Loucy (cell line): ENCODE data around the gene TUT1.

ENCODE experiments used
- H2AFZ ChIP-seq: fragments of 200-600 bp; sonication (generic); 2 replicates; pipeline ENCODE4 v1.6.0; 2016; ENCODE audit warnings: antibody characterized with exemption, mild to moderate bottlenecking, low read length, moderate library complexity
- H3F3A ChIP-seq: fragments of 200-600 bp; 2 replicates; pipeline ENCODE4 v1.6.0; 2016; ENCODE audit warnings: antibody characterized with exemption, low read depth, mild to moderate bottlenecking
- H3K27me3 ChIP-seq: fragments of 200-600 bp; sonication (generic); 2 replicates; pipeline ENCODE4 v1.6.1; 2014; ENCODE audit warnings: low read length, mild to moderate bottlenecking; ENCODE audit not compliant: insufficient read depth, poor library complexity, severe bottlenecking
- H3K36me3 ChIP-seq: fragments of 200-600 bp; sonication (generic); 2 replicates; pipeline ENCODE4 v1.6.1; 2016; ENCODE audit warnings: low read length; ENCODE audit not compliant: insufficient read depth
- H3K4me1 ChIP-seq: fragments of 200-600 bp; sonication (generic); 2 replicates; pipeline ENCODE4 v1.5.1; 2014; ENCODE audit warnings: low read length, mild to moderate bottlenecking; ENCODE audit not compliant: insufficient read depth, poor library complexity, severe bottlenecking
- H3K4me2 ChIP-seq: fragments of 200-600 bp; sonication (generic); 2 replicates; pipeline ENCODE4 v1.6.0; 2014; ENCODE audit warnings: antibody characterized with exemption, low read length, low read depth, mild to moderate bottlenecking; ENCODE audit not compliant: poor library complexity, severe bottlenecking
- H3K4me3 ChIP-seq: fragments of 200-600 bp; sonication (generic); 2 replicates; pipeline ENCODE4 v1.5.1; 2014; ENCODE audit warnings: low read length, mild to moderate bottlenecking, mixed read lengths; ENCODE audit not compliant: poor library complexity, severe bottlenecking
- H3K79me2 ChIP-seq: fragments of 200-600 bp; sonication (generic); 2 replicates; pipeline ENCODE4 v1.6.1; 2014; ENCODE audit warnings: low read length; ENCODE audit not compliant: insufficient read depth
- H3K9ac ChIP-seq: fragments of 200-600 bp; sonication (generic); 2 replicates; pipeline ENCODE4 v1.6.0; 2014; ENCODE audit warnings: mild to moderate bottlenecking, low read depth, low read length, moderate library complexity; ENCODE audit not compliant: poor library complexity, severe bottlenecking
- H3K9me2 ChIP-seq: fragments of 200-600 bp; sonication (generic); replicated peaks from 2 replicates; pipeline ENCODE4 v1.6.1; 2016; ENCODE audit warnings: low read depth, low read length, mixed read lengths
- H3K9me3 ChIP-seq: fragments of 200-600 bp; sonication (generic); 2 replicates; pipeline ENCODE4 v1.6.1; 2014; ENCODE audit warnings: mild to moderate bottlenecking, antibody characterized with exemption, low read length, low read depth; ENCODE audit not compliant: insufficient read depth
- H4K20me1 ChIP-seq: fragments of 200-600 bp; sonication (generic); 2 replicates; pipeline ENCODE4 v1.6.0; 2014; ENCODE audit warnings: antibody characterized with exemption, low read length, mild to moderate bottlenecking; ENCODE audit not compliant: insufficient read depth, poor library complexity, severe bottlenecking
- CTCF ChIP-seq: fragments of 200-600 bp; sonication (generic); conservative IDR thresholded peaks from 2 replicates; pipeline ENCODE4 v1.5.1; 2014; ENCODE audit warnings: mild to moderate bottlenecking, antibody characterized with exemption, low read length
- EZH2phosphoT487 ChIP-seq: fragments of 200-600 bp; IDR thresholded peaks from 2 replicates; pipeline ENCODE4 v1.6.1; 2018; ENCODE audit warnings: antibody characterized with exemption, mild to moderate bottlenecking, moderate library complexity, borderline replicate concordance

The TUT1 gene

GRCh38 chr11:62593434-62594044 is 2.2 kb upstream of the TUT1 start:
- Histone ChIP-seq H3K4me1 (peaks cover 26% of the 10 kb centered on the region), H3K79me2 (peaks cover 63% of the 10 kb centered on the region), H3K4me3 (peak overlapping the region; percentile 93), H3K4me2 (peak overlapping the region; percentile 87), H3K9ac (no peak overlapping the region), H3F3A (peaks cover 12% of the 10 kb centered on the region), H3K36me3 (peaks cover 52% of the 10 kb centered on the region; the same call in 1 of the 2 replicates), H2AFZ (no peak overlapping the region), H3K9me2 (no peaks in the 10 kb centered on the region), H3K9me3 (no peaks in the 10 kb centered on the region), H3K27me3 (no peaks in the 10 kb centered on the region), H4K20me1 (peaks cover 36% of the 10 kb centered on the region)
- TF ChIP-seq CTCF: peak; percentile 89
- no peak for TF ChIP-seq EZH2phosphoT487

DNA sequence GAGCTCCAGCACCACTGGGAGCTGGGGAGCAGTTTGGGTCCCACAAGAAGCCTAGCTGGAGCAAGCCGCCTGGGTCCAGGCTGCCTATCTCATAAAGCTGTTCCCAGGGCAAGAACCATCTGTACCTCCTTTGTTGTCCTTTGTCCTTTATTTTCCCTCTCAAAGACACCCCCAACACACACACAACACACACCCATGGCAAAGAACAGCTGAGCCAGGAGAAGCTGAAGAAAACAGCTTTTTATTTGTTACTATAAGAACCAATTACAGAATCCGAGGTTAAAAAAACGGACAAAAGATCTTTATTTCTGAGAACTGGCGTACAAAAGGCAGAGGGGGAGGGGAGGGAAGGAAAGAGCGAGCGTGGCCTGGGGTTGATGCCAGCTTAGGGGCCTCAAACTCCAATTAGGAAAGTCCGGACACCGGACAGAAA is 1.7 kb upstream of the TUT1 start:
- Histone ChIP-seq H3K9me2 (no peaks in the 10 kb centered on the region), H2AFZ (no peak overlapping the region), H3K4me2 (peak overlapping the region; percentile 87), H3K36me3 (peaks cover 48% of the 10 kb centered on the region; the same call in 1 of the 2 replicates), H3F3A (peaks cover 12% of the 10 kb centered on the region), H3K27me3 (no peaks in the 10 kb centered on the region), H3K9me3 (no peaks in the 10 kb centered on the region), H3K79me2 (peaks cover 63% of the 10 kb centered on the region), H3K9ac (peak overlapping the region; percentile 78), H3K4me1 (peaks cover 21% of the 10 kb centered on the region), H4K20me1 (peaks cover 30% of the 10 kb centered on the region), H3K4me3 (peak overlapping the region; percentile 93)
- TF ChIP-seq CTCF: no peak
- TF ChIP-seq EZH2phosphoT487: no peak

DNA sequence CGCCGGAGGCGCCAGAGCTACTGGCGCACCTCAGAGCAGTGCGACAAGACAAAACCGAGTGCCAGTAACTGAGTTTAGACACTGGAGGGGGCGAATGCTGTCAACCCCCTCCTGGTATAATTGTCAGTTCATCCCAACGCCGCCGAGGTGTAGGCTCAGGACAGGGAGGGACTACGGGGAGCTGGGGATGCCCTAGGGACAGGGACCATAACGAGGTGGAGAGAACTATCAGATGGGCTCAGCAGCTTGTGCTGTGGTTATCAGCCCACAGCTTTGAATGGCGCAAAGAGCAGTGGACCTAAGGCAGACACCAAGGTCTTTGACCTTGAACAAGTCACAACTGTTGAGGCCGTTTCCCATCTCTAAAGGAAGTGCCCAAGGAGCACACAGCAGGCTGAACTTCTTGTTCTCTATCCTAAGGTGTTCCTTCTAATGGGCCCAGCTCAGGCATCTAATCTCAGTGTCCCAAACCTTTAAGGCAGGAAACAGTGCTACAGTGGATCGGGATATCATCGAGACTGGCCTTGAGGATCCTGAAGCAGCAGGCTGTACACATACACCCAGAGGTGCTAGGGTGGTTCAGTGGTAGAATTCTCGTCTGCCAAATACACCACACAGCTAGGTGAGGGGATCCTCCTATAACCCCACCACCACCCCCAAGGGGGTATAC is 958 bp upstream of the TUT1 start:
- Histone ChIP-seq H3K4me1 (peaks cover 26% of the 10 kb centered on the region), H2AFZ (peak overlapping the region; percentile 68), H3K9me3 (no peaks in the 10 kb centered on the region), H3K4me2 (peak overlapping the region; percentile 87), H3K4me3 (peak overlapping the region; percentile 93), H3K9ac (peak overlapping the region; percentile 78), H3K9me2 (no peaks in the 10 kb centered on the region), H3K27me3 (no peaks in the 10 kb centered on the region), H3K79me2 (peaks cover 63% of the 10 kb centered on the region), H3F3A (peaks cover 12% of the 10 kb centered on the region), H4K20me1 (peaks cover 23% of the 10 kb centered on the region), H3K36me3 (peaks cover 40% of the 10 kb centered on the region; the same call in 1 of the 2 replicates)
- TF ChIP-seq CTCF (no peak), EZH2phosphoT487 (no peak)
